Measurements from ENCODE around the gene HHATL.

DNA sequence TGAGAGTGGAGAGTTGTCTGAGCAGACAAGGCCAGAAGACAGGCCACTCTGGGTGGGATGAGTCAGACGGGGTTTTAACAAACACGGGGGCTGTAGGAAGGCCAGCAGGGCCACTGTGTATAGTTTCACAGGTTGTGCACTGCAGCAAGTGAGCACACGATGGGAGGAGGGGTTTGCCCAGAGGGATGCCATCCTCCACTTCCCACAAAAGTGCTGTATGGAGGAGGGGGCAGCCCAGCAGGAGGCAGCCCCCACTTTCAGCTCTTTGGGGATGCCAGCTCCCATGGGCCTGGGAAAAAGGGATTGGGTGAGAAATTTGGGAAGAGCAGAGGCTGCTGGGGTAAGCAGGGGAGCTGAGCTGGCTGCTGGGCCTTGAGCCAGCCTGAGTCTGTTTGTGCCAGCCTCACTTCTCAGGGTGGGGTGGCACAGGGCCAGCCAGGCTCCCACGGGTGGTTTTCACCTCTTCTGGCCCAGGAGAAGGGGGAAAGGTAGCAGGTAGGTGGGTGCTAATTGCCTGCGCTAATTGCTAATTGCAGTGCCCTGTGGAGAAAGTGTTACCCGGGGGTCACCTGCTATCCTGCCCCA lies 42.4 kb downstream of the HHATL start:
- TF ChIP-seq, protein P1, sequence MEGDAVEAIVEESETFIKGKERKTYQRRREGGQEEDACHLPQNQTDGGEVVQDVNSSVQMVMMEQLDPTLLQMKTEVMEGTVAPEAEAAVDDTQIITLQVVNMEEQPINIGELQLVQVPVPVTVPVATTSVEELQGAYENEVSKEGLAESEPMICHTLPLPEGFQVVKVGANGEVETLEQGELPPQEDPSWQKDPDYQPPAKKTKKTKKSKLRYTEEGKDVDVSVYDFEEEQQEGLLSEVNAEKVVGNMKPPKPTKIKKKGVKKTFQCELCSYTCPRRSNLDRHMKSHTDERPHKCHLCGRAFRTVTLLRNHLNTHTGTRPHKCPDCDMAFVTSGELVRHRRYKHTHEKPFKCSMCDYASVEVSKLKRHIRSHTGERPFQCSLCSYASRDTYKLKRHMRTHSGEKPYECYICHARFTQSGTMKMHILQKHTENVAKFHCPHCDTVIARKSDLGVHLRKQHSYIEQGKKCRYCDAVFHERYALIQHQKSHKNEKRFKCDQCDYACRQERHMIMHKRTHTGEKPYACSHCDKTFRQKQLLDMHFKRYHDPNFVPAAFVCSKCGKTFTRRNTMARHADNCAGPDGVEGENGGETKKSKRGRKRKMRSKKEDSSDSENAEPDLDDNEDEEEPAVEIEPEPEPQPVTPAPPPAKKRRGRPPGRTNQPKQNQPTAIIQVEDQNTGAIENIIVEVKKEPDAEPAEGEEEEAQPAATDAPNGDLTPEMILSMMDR (IDR thresholded peaks at IDR 0.05): no peak
- TF ChIP-seq ZNF232 (CRISPR knock-in tag; IDR thresholded peaks at IDR 0.05): no peak
- TF ChIP-seq NFYB (CRISPR knock-in tag; conservative IDR thresholded peaks at IDR 0.05; ENCODE audit: low read depth): no peak
- TF ChIP-seq NR2C2 (CRISPR knock-in tag; IDR thresholded peaks at IDR 0.05): no peak
- TF ChIP-seq ZBTB21 (CRISPR knock-in tag; IDR thresholded peaks at IDR 0.05; ENCODE audit: borderline replicate concordance): no peak
- TF ChIP-seq NR3C1 (CRISPR knock-in tag; conservative IDR thresholded peaks at IDR 0.05; ENCODE audit: low read depth): no peak
- no peak for TF ChIP-seq E2F1 (CRISPR knock-in tag; IDR thresholded peaks at IDR 0.05)
